Activated T-cell treated with anti-CD3 and anti-CD28 coated beads, Interleukin-2, amount 50 U/mL, for 72 hours (primary cell): ENCODE data around the gene DNLZ. TPM values are rescaled to one million over a fixed set of nuclear protein-coding genes. Genes with fewer than 3 reads are reported as not detected.
"Not testable (repeated sequence)": the region's sequence is repeated elsewhere in the genome, so short reads cannot be mapped to it uniquely, and the experiment has no call there.

Experiments used
- ATAC-seq, 2 donors: fragments of 150-1000 bp; cut with Tn5 transposase; replicated peaks in 1 of 2; 2 replicates each; pipeline ENCODE4 v1.10.0; 2021; ENCODE audit warnings: moderate library complexity in 2 of 2, mild to moderate bottlenecking in 1 of 2
- DNase-seq, 2 donors: peaks; one replicate each; pipeline ENCODE4 v3.0.0; 2021 to 2022; ENCODE audit warnings: mixed read lengths in 1 of 2
- H3K27ac Mint-ChIP-seq: one replicate; pipeline ENCODE4 v1.8.0; 2022; ENCODE audit warnings: mild to moderate bottlenecking, moderate library complexity, mixed read lengths
- H3K27me3 Mint-ChIP-seq: one replicate; pipeline ENCODE4 v1.8.0; 2022; ENCODE audit warnings: low read depth, mixed read lengths
- H3K36me3 Mint-ChIP-seq, 2 donors: one replicate each; pipeline ENCODE4 v1.8.0; 2022; ENCODE audit warnings: mixed read lengths in 2 of 2, mild to moderate bottlenecking in 1 of 2; ENCODE audit not compliant: insufficient read depth in 2 of 2
- H3K4me1 Mint-ChIP-seq: one replicate; pipeline ENCODE4 v1.8.0; 2022; ENCODE audit warnings: low read depth, mixed read lengths
- H3K4me3 Mint-ChIP-seq, 2 donors: one replicate each; pipeline ENCODE4 v1.8.0; 2022; ENCODE audit warnings: mild to moderate bottlenecking in 2 of 2, mixed read lengths in 2 of 2, moderate library complexity in 2 of 2
- H3K9me3 Mint-ChIP-seq, 2 donors: one replicate each; pipeline ENCODE4 v1.8.0; 2022; ENCODE audit warnings: mixed read lengths in 2 of 2
- total RNA-seq, 2 donors: library from RNA; stranded (reverse); gene quantifications; one replicate each; pipeline ENCODE4 v1.2.3, GENCODE V29; 2022

The DNLZ gene
- total RNA-seq, 2 donors from 2014 or later = 10.8 to 14.4 TPM

DNA sequence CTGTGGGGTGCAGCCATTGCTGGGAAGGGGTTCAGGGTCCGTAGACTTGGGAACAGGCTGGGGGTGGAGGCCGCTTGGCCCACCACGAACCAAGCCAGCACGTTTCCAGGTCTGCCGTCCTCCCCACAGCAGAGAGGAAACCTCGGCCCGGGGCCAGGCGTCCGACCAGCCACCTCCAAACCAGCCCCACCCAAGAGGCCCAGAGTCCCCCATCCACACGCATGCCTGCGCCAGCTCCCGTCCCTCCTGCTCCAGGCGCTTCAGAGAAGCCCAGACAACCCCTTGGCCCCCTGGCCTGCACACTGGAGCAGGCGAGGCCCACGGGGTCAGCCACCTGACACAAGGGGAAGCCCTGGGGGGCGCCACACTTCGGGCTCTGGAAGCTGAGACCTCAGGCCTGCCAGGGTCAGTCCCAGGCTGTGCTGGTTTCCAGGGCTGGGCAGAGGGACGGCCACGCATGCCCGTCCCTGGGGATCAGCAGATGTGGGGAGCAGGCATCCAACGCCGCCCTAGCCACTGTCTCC is 6.3 kb downstream of the DNLZ start:
- no peaks in the 10 kb centered on the region for H3K27me3 Mint-ChIP-seq
- DNase-seq = no peak
- H3K36me3 Mint-ChIP-seq = no peaks in the 10 kb centered on the region
- no peak overlapping the region for H3K27ac Mint-ChIP-seq
- no peak for ATAC-seq
- no peaks in the 10 kb centered on the region for H3K4me1 Mint-ChIP-seq
- no peak overlapping the region for H3K4me3 Mint-ChIP-seq
- no peaks in the 10 kb centered on the region for H3K9me3 Mint-ChIP-seq

DNA sequence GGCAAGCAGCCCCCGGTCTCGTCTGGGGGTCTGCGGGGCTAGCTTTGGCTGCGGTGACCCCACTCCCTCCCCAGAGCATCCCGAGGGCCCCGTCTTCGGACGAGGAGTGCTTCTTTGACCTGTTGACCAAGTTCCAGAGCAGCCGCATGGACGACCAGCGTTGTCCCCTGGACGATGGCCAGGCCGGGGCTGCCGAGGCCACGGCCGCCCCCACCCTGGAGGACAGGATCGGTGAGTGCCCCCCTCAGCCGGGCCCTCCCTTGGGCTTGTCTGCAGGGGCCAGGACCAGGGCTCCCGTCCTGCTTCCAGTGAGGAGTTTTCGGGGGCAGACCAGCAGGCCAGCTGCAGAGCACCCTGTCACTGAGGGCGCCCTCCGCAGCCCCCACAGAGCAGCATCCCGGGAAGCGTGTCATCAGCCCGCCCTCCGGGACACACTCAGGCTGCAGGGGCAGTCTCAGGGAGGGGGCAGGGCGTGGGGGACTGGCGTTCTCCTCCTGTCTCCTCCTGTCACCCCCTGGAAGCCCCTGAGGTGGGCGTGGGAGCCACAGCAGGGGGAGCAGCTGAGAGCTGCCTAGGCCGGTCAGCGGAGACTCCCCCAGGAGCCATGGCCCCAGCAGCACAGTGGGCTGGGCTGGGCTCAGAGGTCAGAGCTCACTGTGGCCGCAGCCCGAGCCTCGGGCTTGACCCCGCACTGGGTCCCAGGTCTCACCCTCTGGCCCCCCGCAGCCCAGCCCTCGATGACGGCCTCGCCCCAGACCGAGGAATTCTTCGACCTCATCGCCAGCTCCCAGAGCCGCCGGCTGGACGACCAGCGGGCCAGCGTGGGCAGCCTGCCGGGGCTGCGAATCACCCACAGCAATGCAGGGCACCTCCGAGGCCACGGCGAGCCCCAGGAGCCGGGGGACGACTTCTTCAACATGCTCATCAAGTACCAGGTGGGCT is 7.7 kb downstream of the DNLZ start:
- DNase-seq (no peak), ATAC-seq (no peak)
- H3K27me3 Mint-ChIP-seq = no peaks in the 10 kb centered on the region
- no peak overlapping the region for H3K27ac Mint-ChIP-seq
- no peak overlapping the region for H3K4me3 Mint-ChIP-seq
- no peaks in the 10 kb centered on the region for H3K4me1 Mint-ChIP-seq
- no peaks in the 10 kb centered on the region for H3K36me3 Mint-ChIP-seq
- H3K9me3 Mint-ChIP-seq = no peaks in the 10 kb centered on the region

DNA sequence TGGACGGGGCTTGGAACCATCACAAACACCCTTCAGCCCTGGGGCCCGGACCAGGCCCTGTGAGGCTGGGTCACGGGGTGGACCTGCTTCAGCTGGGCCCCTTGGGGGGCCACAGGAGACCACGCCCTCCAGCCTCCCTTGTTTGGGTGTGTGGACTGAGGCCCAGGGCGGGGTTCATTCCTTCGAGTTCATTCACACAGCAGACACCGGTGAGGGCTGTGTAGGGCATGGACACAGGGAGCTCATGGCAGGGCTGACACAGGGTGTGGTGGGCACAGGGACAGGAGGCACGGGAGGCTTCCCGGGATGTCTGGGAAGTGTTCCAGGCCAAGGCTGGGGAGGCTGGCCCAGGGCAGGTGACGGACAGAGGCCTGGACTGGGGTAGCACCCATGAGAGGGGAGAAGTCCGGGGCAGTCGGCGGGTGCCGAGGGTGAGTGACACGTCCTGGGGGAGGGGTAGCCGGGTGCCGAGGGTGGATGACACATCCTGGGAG is 8.9 kb downstream of the DNLZ start:
- H3K4me1 Mint-ChIP-seq = no peaks in the 10 kb centered on the region
- no peaks in the 10 kb centered on the region for H3K36me3 Mint-ChIP-seq
- no peak for DNase-seq
- peak in 1 of 2 donors; percentile 6 for ATAC-seq
- no peaks in the 10 kb centered on the region for H3K9me3 Mint-ChIP-seq
- H3K27ac Mint-ChIP-seq = no peak overlapping the region
- no peak overlapping the region for H3K4me3 Mint-ChIP-seq
- H3K27me3 Mint-ChIP-seq = no peaks in the 10 kb centered on the region

DNA sequence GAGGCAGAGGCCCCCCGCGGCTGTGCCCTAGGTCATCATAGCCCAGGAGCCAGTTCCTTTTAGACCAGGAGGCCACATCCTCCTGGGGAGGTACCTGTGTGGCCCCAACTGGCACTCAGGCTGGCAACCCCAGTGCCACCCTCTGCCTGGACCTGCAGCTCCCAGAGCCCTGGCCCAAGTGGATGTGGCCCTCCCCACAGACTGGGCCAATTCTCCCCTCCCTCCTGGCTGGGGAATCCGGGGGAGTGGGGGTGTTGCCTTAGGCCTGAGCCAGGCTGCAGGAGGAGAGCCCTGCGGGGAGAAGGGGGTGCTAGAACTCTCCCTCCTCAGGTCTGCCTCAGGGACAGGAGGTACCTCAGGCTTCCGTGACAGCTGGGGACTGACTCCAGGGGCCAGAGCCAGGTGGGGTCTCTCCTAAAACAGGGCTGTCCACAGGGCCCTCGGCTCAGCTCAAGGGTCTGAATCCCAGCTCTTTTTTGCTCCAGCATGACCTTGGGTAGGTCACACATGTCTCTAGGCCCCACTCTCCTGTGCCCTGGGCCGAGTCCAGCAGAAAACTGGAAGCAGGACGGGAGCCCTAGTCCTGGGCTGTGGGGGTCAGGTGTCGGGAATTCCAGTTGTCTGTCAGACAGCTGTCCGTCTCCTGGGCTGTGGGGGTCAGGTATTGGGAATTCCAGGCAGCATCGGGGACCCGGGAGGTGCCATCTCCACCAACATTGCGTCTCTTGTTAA is 9.6 kb downstream of the DNLZ start:
- H3K27me3 Mint-ChIP-seq = no peaks in the 10 kb centered on the region
- H3K36me3 Mint-ChIP-seq = no peaks in the 10 kb centered on the region
- H3K4me1 Mint-ChIP-seq = no peaks in the 10 kb centered on the region
- no peaks in the 10 kb centered on the region for H3K9me3 Mint-ChIP-seq
- no peak overlapping the region for H3K27ac Mint-ChIP-seq
- H3K4me3 Mint-ChIP-seq = no peak overlapping the region
- ATAC-seq = no peak
- no peak for DNase-seq

DNA sequence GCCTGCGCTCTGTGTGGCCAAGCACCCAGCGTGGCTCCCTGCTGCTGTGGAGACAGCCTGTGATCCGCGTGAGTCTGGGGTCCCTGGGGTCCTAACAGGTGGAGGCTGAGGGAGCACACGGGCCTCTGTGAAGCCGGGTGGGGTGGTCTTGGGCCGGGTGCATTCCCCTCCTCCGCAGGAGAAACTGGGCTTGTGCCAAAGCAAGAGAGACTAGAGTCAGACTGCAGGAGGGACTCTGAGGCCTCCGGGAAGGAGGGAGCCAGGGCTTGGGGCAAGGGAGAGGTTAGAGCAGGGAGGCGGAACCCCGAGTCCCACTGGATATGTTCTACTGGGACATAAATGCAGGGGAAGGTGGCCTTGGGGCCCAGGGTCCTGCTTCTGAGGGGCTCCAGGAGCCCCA is 10.5 kb downstream of the DNLZ start:
- Mint-ChIP-seq H3K9me3 (no peaks in the 10 kb centered on the region), H3K4me1 (no peaks in the 10 kb centered on the region), H3K27me3 (no peaks in the 10 kb centered on the region), H3K36me3 (no peaks in the 10 kb centered on the region), H3K4me3 (no peak overlapping the region), H3K27ac (no peak overlapping the region)
- ATAC-seq = no peak
- DNase-seq = no peak

DNA sequence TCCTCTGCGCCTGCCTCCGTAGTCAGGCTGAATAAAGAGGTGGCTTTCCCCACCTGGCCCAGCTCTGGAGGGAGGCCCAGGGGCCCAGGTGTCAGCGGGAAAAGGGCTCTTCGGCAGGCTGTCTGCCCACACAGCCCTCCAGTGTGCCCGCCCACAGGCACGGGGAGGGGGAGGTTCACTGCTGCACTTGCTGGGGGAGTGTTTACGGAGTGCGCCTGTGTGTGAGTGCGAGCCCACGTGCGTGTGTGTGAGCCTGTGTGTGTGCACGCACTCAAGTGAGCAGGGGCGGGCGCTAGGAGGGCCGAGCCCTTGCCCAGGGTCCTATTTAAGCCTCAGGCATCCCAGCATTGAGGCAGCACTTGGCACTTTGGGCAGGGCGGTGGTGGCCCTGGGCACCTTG is 10.9 kb downstream of the DNLZ start:
- H3K4me3 Mint-ChIP-seq = no peak overlapping the region
- no peak overlapping the region for H3K27ac Mint-ChIP-seq
- no peaks in the 10 kb centered on the region for H3K27me3 Mint-ChIP-seq
- H3K9me3 Mint-ChIP-seq = no peaks in the 10 kb centered on the region
- DNase-seq (no peak), ATAC-seq (no peak)
- H3K36me3 Mint-ChIP-seq = no peaks in the 10 kb centered on the region
- H3K4me1 Mint-ChIP-seq = no peaks in the 10 kb centered on the region

DNA sequence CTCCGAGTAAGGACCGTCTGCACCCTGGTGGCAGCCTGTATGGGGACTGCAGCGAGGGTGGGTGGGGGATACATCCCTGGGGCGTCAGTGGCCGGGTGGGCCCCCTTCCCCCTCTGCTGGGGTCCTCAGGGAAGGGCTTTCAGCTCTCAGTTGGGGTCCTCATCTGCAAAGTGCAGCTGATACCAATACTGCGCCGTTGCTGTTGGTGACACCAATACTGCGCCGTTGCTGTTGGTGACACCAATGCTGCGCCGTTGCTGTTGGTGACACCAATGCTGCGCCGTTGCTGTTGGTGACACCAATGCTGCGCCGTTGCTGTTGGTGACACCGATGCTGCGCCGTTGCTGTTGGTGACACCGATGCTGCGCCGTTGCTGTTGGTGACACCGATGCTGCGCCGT is 11.7 kb downstream of the DNLZ start:
- not testable (repeated sequence) for H3K4me1 Mint-ChIP-seq, H3K36me3 Mint-ChIP-seq, H3K27ac Mint-ChIP-seq, H3K4me3 Mint-ChIP-seq, DNase-seq, H3K27me3 Mint-ChIP-seq, ATAC-seq, H3K9me3 Mint-ChIP-seq

DNA sequence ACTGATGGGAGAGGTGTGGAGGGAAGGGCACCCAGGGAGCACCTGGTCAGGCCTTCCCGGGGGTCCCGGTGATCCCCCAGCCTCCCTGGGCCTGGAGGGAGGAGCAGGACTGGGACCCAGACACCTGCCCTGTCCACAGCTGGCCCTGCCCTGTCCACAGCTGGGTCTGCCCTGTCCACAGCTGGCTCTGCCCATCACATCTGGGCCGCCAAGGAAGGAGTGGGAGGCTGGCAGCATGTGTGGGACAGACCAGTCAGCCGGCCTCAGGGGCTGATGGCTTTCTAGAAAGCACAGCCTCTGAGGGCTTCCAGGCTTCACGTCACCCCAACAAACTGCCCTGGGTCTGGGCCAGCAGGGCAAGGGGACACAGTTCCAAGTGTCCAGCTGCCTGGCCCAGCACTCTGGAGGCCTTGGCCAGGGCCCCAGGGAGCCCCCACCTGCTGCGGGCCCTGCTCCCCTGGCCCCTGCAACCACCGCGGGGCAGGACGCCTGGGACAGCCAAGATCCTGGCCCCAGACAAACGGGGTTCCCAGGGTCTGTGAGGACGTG is 12.2 kb downstream of the DNLZ start:
- H3K27me3 Mint-ChIP-seq = no peaks in the 10 kb centered on the region
- H3K4me1 Mint-ChIP-seq = no peaks in the 10 kb centered on the region
- no peaks in the 10 kb centered on the region for H3K9me3 Mint-ChIP-seq
- ATAC-seq (no peak), DNase-seq (no peak)
- H3K4me3 Mint-ChIP-seq = no peak overlapping the region
- no peak overlapping the region for H3K27ac Mint-ChIP-seq
- H3K36me3 Mint-ChIP-seq = no peaks in the 10 kb centered on the region

DNA sequence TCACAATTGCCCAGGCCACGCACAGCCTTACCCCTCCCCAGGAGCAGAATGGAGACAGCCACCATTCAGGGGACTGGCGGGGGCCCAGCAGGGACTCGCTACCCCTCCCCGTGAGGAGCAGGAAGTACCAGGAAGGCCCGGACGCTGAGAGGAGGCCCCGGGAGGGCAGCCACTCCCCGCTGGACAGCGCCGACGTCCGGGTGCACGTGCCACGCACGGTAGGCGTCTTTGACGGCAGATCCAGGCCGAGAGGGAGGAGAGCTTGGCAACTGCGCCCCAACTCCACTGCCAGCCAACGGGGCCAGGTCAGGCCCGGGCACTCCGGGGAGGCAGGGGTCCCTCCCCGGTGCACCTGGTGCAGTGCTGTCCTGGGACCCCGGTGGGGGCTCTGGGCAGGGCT is 14.0 kb downstream of the DNLZ start:
- H3K4me3 Mint-ChIP-seq = no peak overlapping the region
- DNase-seq (no peak), ATAC-seq (no peak)
- H3K36me3 Mint-ChIP-seq = no peaks in the 10 kb centered on the region
- no peaks in the 10 kb centered on the region for H3K27me3 Mint-ChIP-seq
- H3K9me3 Mint-ChIP-seq = no peaks in the 10 kb centered on the region
- H3K27ac Mint-ChIP-seq = no peak overlapping the region
- no peaks in the 10 kb centered on the region for H3K4me1 Mint-ChIP-seq

DNA sequence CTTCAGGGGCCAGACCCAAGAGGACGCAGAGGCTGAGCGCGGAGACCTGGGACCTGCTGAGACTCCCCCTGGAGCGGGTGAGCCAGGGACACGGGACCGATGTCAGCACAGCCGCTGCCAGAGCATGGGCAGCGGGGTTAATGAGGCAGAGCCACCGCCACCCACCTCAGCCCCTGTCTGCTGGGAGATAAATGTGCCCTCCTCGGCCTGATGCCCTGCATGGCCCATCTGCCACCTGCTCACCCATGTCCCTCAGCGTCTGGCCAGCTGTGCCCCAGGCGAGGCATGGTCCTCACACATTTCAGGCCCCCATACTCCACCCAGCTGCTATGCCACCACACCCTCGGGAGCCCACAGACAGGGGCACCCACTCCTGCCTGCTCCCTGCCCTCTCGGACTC is 14.9 kb downstream of the DNLZ start:
- DNase-seq (no peak), ATAC-seq (no peak)
- Mint-ChIP-seq H3K27me3 (no peaks in the 10 kb centered on the region), H3K4me1 (no peaks in the 10 kb centered on the region), H3K27ac (no peak overlapping the region), H3K9me3 (no peaks in the 10 kb centered on the region), H3K4me3 (no peak overlapping the region), H3K36me3 (no peaks in the 10 kb centered on the region)

DNA sequence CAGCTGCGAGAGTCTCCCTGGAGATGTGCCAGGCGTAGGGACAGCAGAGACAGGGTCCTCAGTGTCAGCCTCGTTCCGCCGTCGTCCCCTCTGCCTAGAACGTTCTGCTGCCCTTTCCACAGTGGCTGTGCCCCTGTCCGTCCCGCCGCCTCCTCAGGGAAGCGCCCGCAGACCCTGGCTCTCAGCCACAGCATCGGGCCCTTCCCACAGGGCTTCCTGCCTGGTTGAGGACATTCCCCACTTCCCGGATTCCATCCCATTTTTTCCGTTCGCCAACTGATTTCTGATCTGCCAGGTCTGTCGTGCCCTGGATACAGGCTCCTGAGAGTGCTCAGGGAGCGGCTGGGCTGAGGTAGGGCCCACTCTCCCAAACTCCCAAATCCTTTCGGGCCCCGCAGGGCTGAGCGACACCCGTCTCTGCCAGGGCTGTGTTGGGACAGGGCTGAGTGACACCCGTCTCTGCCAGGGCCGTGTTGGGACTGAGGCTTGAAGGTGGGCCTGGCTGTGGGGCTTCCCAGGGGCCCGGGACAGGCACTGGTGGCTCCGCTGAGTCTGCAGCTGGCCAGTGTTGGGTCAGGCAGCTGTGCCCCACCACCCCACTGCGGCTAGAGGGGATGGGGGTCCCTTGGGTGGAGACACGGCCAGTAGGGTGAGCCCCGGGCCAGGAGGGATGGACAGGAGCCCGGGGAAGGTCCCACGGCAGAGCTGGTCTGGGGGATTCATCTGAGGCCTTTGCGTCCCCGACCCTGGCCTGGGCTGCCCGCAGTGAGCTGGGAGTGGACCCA is 15.9 kb downstream of the DNLZ start:
- no peak for DNase-seq
- Mint-ChIP-seq H3K4me1 (no peaks in the 10 kb centered on the region), H3K4me3 (no peak overlapping the region), H3K9me3 (no peaks in the 10 kb centered on the region), H3K27me3 (no peaks in the 10 kb centered on the region), H3K36me3 (no peaks in the 10 kb centered on the region), H3K27ac (no peak overlapping the region)
- no peak for ATAC-seq

DNA sequence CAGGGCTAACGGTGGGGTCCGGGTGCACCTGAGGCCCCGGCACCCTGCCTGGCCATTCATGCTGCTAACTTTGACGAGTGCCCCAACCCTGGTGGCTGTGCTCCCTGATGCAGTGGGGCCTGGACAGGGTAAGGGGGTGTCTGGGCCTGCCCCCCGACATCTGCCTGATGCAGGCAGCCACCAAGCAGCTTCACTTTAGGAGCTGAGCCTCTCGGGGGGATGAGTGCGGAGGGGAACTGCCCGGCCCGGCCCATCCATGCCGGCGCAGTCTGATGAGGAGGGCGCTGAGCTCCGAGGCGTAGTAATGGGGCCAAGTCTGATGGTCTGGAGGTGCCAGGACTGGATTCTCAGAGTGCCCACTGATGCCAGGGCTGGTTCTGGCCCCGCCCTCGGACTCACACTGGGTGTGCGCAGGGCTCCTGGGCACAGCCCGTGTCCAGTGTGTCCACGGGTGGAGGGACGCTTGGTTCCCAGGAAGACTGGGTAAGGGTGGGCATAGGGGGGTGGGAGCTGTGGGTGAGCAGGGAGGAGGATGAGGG is 16.5 kb downstream of the DNLZ start:
- no peak overlapping the region for H3K4me3 Mint-ChIP-seq
- no peak overlapping the region for H3K27ac Mint-ChIP-seq
- H3K27me3 Mint-ChIP-seq = no peaks in the 10 kb centered on the region
- no peaks in the 10 kb centered on the region for H3K36me3 Mint-ChIP-seq
- H3K9me3 Mint-ChIP-seq = no peaks in the 10 kb centered on the region
- DNase-seq (no peak), ATAC-seq (no peak)
- H3K4me1 Mint-ChIP-seq = no peaks in the 10 kb centered on the region
